IMR-90 (cell line): ENCODE data around the gene VPS11. TPM values are rescaled to one million over a fixed set of nuclear protein-coding genes. Genes with fewer than 3 reads are reported as not detected.
"Not testable (repeated sequence)": the region's sequence is repeated elsewhere in the genome, so short reads cannot be mapped to it uniquely, and the experiment has no call there.

Experiments used
- ATAC-seq: fragments of 200-7000 bp; cut with Tn5 transposase; 2 replicates; pipeline ENCODE4 v1.9.1; 2020; ENCODE audit warnings: low read depth, mild to moderate bottlenecking, moderate library complexity
- BruUV-seq: library from RNA; stranded (reverse); fragments of 400-500 nt; replicated peaks from 2 replicates; lab custom pipeline; 2021; lab: Mats Ljungman, UMichigan
- CTCF ChIA-PET: fragments of 300-600 bp; formaldehyde crosslinking; extraction: SDS; loops from one replicate; lab custom pipeline; 2021; ENCODE audit warnings: antibody characterized with exemption; lab: Yijun Ruan, JAX
- POLR2A ChIA-PET: fragments of 300-600 bp; sonication (Branson Sonifier 250); formaldehyde crosslinking; loops from one replicate; lab custom pipeline; 2022; ENCODE audit warnings: antibody characterized with exemption; ENCODE audit not compliant: unreplicated experiment; lab: Charles Lee
- DNase-seq: peaks from one replicate; pipeline ENCODE4 v3.0.0; 2013
- H2AFZ ChIP-seq: replicated peaks from 2 replicates; pipeline ENCODE3; 2013; ENCODE audit warnings: low read length, mild to moderate bottlenecking; ENCODE audit not compliant: poor library complexity
- H2AK5ac ChIP-seq: 2 replicates; pipeline ENCODE4 v1.6.1; 2013; ENCODE audit warnings: low read depth, low read length, inconsistent platforms
- H2AK9ac ChIP-seq: replicated peaks from 2 replicates; pipeline ENCODE3; 2013; ENCODE audit warnings: mild to moderate bottlenecking, low read depth, low read length, moderate library complexity; ENCODE audit not compliant: poor library complexity
- H2BK120ac ChIP-seq: 2 replicates; pipeline ENCODE4 v1.6.1; 2013; ENCODE audit warnings: low read depth, low read length, inconsistent platforms
- H2BK15ac ChIP-seq: 3 replicates; pipeline ENCODE4 v1.6.1; 2013; ENCODE audit warnings: low read depth, low read length, inconsistent platforms
- H2BK20ac ChIP-seq: 2 replicates; pipeline ENCODE4 v1.6.1; 2013; ENCODE audit warnings: low read depth, mild to moderate bottlenecking, inconsistent platforms, low read length, moderate library complexity
- H2BK5ac ChIP-seq: 2 replicates; pipeline ENCODE4 v1.6.1; 2013; ENCODE audit warnings: mild to moderate bottlenecking, low read depth, low read length, inconsistent platforms; ENCODE audit not compliant: poor library complexity, severe bottlenecking
- H3K14ac ChIP-seq: replicated peaks from 2 replicates; pipeline ENCODE4 v1.6.1; 2013; ENCODE audit warnings: low read depth, low read length, inconsistent platforms
- H3K18ac ChIP-seq: 2 replicates; pipeline ENCODE4 v1.6.1; 2013; ENCODE audit warnings: low read depth, low read length, control low read depth
- H3K23ac ChIP-seq: 2 replicates; pipeline ENCODE4 v1.6.1; 2013; ENCODE audit warnings: low read depth, low read length, inconsistent platforms
- H3K27ac ChIP-seq: 2 replicates; pipeline ENCODE4 v1.5.1; 2013; ENCODE audit warnings: mild to moderate bottlenecking, control low read depth, low read length; ENCODE audit not compliant: insufficient read depth
- H3K27me3 ChIP-seq: 2 replicates; pipeline ENCODE4 v1.6.1; 2013; ENCODE audit warnings: low read length; ENCODE audit not compliant: control insufficient read depth, insufficient read depth
- H3K36me3 ChIP-seq: 2 replicates; pipeline ENCODE4 v1.6.1; 2013; ENCODE audit warnings: low read length, mixed read lengths; ENCODE audit not compliant: control insufficient read depth, insufficient read depth
- H3K4ac ChIP-seq: 2 replicates; pipeline ENCODE4 v1.6.1; 2013; ENCODE audit warnings: low read depth, low read length, inconsistent platforms
- H3K4me1 ChIP-seq: 2 replicates; pipeline ENCODE4 v1.6.1; 2013; ENCODE audit warnings: low read length, mixed read lengths; ENCODE audit not compliant: control insufficient read depth, insufficient read depth
- H3K4me2 ChIP-seq: 2 replicates; pipeline ENCODE4 v1.6.1; 2013; ENCODE audit warnings: low read depth, mild to moderate bottlenecking, control low read depth, low read length, moderate library complexity
- H3K4me3 ChIP-seq: 2 replicates; pipeline ENCODE4 v1.5.1; 2013; ENCODE audit warnings: low read depth, mild to moderate bottlenecking, control low read depth, low read length, moderate library complexity; ENCODE audit not compliant: insufficient read depth
- H3K56ac ChIP-seq: 2 replicates; pipeline ENCODE4 v1.6.1; 2013; ENCODE audit warnings: low read length, inconsistent platforms; ENCODE audit not compliant: insufficient read depth; ENCODE audit errors: extremely low read depth
- H3K79me1 ChIP-seq, 2 experiments: 2 replicates each; pipeline ENCODE4 v1.6.1; 2013; ENCODE audit warnings: low read length in 2 of 2, inconsistent platforms in 1 of 2, low read depth in 1 of 2
- H3K9ac ChIP-seq: 2 replicates; pipeline ENCODE4 v1.6.1; 2013; ENCODE audit warnings: low read depth, low read length, control low read depth
- H3K9me1 ChIP-seq: 2 replicates; pipeline ENCODE4 v1.6.1; 2013; ENCODE audit warnings: low read length, inconsistent platforms; ENCODE audit not compliant: insufficient read depth
- H3K9me3 ChIP-seq: 2 replicates; pipeline ENCODE4 v1.6.1; 2013; ENCODE audit warnings: low read length; ENCODE audit not compliant: control insufficient read depth, insufficient read depth
- H4K20me1 ChIP-seq: 2 replicates; pipeline ENCODE4 v1.6.1; 2013; ENCODE audit warnings: low read length, inconsistent platforms; ENCODE audit not compliant: insufficient read depth
- H4K5ac ChIP-seq: 2 replicates; pipeline ENCODE4 v1.6.1; 2013; ENCODE audit warnings: mild to moderate bottlenecking, low read depth, low read length, control low read depth
- H4K8ac ChIP-seq, 2 experiments: 2 replicates each; pipeline ENCODE4 v1.6.1; 2013; ENCODE audit warnings: low read depth in 2 of 2, low read length in 2 of 2, control low read depth in 1 of 2, inconsistent platforms in 1 of 2
- H4K91ac ChIP-seq: 2 replicates; pipeline ENCODE4 v1.6.1; 2013; ENCODE audit warnings: low read depth, low read length, inconsistent platforms; ENCODE audit not compliant: insufficient read depth
- WGBS, 2 experiments: methylation state at CpG; one replicate each; pipeline versions ENCODE4 v1.1.5 to v1.1.7; 2013; ENCODE audit warnings: missing lambda C conversion rate in 2 of 2; ENCODE audit not compliant: insufficient read length in 1 of 2; ENCODE audit errors: extremely low coverage in 2 of 2; 5-methylcytosine and 5-hydroxymethylcytosine counted together
- dilution Hi-C: fragments of 300-500 bp; cut with HindIII; formaldehyde crosslinking; loops from one replicate; pipeline ENCODE4 v1.14.3; 2018; ENCODE audit warnings: low sequenced_read_pairs; ENCODE audit not compliant: unreplicated experiment
- in situ Hi-C: fragments of 300-500 bp; cut with MboI; formaldehyde crosslinking; loops from 3 replicates; pipeline ENCODE4 v1.14.3; 2019; ENCODE audit warnings: low sequenced_read_pairs, inconsistent platforms, mixed read lengths
- intact Hi-C: fragments of 100-400 bp; cut with micrococcal nuclease; formaldehyde crosslinking; loops from 2 replicates; pipeline ENCODE4 v1.10.0; 2022
- polyA plus RNA-seq, 3 experiments: library from polyadenylated mRNA; depleted of rRNA; stranded (reverse); fragments of >200 nt; gene quantifications; 2 replicates each; pipeline ENCODE4 v1.2.3, GENCODE V29; 2012; ENCODE audit warnings: low replicate concordance in 1 of 3
- total RNA-seq: library from RNA; depleted of rRNA; stranded (reverse); fragments of >200 nt; gene quantifications from 2 replicates; pipeline ENCODE4 v1.2.3, GENCODE V29; 2012

VPS11 gene
- total and polyA plus RNA-seq, 2 of the 4 experiments (the other 2 are of a cell fraction), result 19.7 to 30.5 TPM

DNA sequence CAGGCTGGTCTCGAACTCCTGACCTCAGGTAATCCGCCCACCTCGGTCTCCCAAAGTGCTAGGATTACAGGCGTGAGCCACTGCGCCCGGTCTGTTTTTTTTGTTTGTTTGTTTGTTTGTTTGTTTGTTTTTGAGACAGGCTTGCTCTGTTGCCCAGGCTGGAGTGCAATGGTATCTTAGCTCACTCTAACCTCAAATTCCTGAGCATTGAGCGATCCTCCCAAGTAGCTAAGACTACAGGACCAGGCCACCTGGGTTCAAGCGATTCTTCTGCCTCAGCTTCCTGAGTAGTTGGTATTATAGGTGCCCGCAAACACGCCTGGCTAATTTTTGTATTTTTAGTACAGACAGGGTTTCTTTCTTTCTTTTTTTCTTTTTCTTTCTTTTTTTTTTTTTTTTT, 34.2 kb upstream of the VPS11 start:
- H4K20me1 ChIP-seq, H2BK15ac ChIP-seq, POLR2A ChIA-PET, H2AK9ac ChIP-seq, H2AFZ ChIP-seq, intact Hi-C loops, dilution Hi-C loops, H3K9me3 ChIP-seq, H3K27ac ChIP-seq, DNase-seq, ATAC-seq, H3K23ac ChIP-seq, H4K8ac ChIP-seq, H4K5ac ChIP-seq, H3K4me1 ChIP-seq, H3K56ac ChIP-seq, H3K4ac ChIP-seq, H3K4me3 ChIP-seq, H2BK5ac ChIP-seq, H3K27me3 ChIP-seq, in situ Hi-C loops, H2BK120ac ChIP-seq, H3K36me3 ChIP-seq, H3K9ac ChIP-seq, H3K9me1 ChIP-seq, H4K91ac ChIP-seq, H2AK5ac ChIP-seq, H3K18ac ChIP-seq, CTCF ChIA-PET, BruUV-seq, H3K14ac ChIP-seq, H2BK20ac ChIP-seq, H3K4me2 ChIP-seq: not testable (repeated sequence)
- WGBS, 2 experiments, result no CpG with 5 or more reads among the region's 10 CpGs
- H3K79me1 ChIP-seq, result peaks cover 2 to 16% of the 10 kb centered on the region in 2 experiments; a peak in 2 of 4 replicates
